GM12872 (cell line): Measurements from ENCODE around the gene TTC39B.

Experiments used
- CTCF ChIP-seq: IDR thresholded peaks from 3 replicates; pipeline ENCODE4 v1.5.1; 2011; ENCODE audit warnings: low read depth, mild to moderate bottlenecking, low read length, moderate library complexity; ENCODE audit not compliant: insufficient read depth

TTC39B gene

GRCh38 chr9:15306757-15307522, at the start of gene TTC39B:
TTC39B (minus strand) TSS chr9:15307216; CDS start chr9:15307125, 91 bp downstream.
- 0 out of 3 replicates have a peak, but pooled peaks have one; percentile 11 for TF ChIP-seq CTCF

DNA sequence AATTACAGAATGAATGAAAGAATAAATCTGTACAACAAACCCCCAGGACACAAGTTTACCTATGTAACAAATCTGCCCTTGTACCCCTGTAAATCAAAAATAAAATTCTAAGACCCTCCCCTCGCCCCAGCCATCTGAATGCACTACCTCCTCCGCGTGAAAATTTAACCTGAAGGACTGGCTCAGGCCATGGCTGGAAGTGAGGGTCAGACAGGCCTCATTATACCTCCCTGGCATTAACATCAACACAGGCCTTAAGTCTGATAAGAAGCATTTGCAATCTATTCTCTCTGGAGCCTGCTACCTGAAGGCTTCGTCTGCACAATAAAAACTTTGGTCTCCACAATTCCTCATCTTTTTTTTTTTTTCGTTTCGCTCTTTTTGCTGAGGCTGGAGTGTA, 48.7 kb upstream of the TTC39B start:
- no peak for TF ChIP-seq CTCF

- TF ChIP-seq CTCF, result no peak
Observed at GRCh38 chr9:15354713-15355112, 47.7 kb upstream of the TTC39B start.

DNA sequence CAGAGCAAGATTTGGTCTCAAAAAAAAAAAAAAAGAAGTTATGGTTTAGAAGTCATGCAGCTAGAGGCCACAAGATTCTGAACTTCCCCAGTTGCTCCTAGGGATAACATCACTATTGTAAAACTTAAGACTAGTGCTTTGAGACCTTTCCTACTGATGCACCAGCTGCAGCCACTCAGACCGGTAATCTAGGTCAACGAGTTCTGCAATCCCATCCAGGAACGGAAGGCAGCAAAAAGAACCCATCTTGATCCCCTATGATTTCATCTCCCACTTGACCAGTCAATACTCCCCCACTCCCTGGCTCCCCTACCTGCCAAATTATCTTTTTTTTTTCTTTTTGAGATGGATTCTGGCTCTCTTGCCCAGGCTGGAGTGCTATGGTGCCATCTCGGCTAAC, 46.9 kb upstream of the TTC39B start:
- no peak for TF ChIP-seq CTCF

- TF ChIP-seq CTCF, result no peak
Observed at GRCh38 chr9:15352306-15352705, 45.3 kb upstream of the TTC39B start.

DNA sequence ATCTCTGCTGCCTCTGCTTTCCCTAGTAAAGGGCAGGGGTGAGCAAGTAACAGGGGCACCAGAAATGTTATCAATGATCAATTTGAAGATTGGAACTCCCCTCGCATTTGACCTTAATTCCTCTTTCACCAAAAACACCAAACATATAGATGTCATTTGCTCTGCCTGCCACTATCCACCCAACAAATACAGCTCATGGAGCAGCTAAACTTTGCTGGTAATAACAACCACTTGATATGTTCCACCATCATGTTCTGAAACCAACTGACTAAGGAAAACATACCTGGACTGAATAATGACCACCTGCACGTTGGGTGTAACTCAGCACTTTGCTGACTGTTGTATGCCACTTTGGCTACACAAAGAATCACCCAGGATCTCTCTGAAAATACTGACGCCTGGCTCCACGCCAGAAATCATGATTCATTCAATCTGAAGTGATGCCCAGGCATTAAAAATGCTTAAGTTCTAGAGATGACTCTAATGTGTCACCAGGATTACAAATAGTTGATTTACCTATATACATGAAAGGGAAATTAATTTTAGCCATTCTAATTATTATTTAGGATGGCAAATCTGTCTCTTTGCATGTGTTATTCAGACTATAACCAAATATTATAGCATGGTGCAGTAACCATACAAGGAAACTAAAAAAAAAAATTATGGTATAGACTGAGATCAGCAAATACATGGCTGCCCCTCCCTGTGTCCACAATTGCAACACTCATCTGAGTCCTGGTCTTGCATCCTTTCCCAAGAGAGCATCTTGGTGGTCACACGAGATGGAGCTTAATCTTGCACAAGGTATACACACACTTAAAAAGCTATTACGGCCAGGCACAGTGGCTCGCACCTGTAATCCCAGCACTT, 43.1 kb upstream of the TTC39B start:
- TF ChIP-seq CTCF, result no peak

GRCh38 chr9:15346837-15347236, 39.8 kb upstream of the TTC39B start:
- TF ChIP-seq CTCF, result no peak
